PC-3 (cell line): ENCODE results near the gene ABLIM3. TPM values are rescaled to one million over a fixed set of nuclear protein-coding genes. Genes with fewer than 3 reads are reported as not detected.

Experiments used
- ATAC-seq: fragments of 200-7000 bp; cut with Tn5 transposase; 2 replicates; pipeline ENCODE4 v1.9.1; 2020; ENCODE audit warnings: mild to moderate bottlenecking, moderate library complexity
- BruUV-seq: library from RNA; stranded (reverse); fragments of 400-500 nt; replicated peaks from 2 replicates; lab custom pipeline; 2021; lab: Mats Ljungman, UMichigan
- CTCF ChIA-PET: fragments of 300-600 bp; sonication (Branson Sonifier 250); formaldehyde crosslinking; loops from one replicate; lab custom pipeline; 2022; ENCODE audit warnings: antibody characterized with exemption; lab: Charles Lee
- POLR2A ChIA-PET: fragments of 300-600 bp; sonication (Branson Sonifier 250); formaldehyde crosslinking; loops from one replicate; lab custom pipeline; 2022; ENCODE audit warnings: antibody characterized with exemption; ENCODE audit not compliant: unreplicated experiment; lab: Charles Lee
- DNase-seq: peaks from one replicate; pipeline ENCODE4 v3.0.0-alpha.2; 2015
- H2AFZ ChIP-seq: fragments of 300-600 bp; sonication (generic); 2 replicates; pipeline ENCODE4 v1.6.0; 2016; ENCODE audit warnings: antibody characterized with exemption, low read length
- H3F3A ChIP-seq: fragments of 300-600 bp; sonication (generic); one replicate; pipeline ENCODE4 v1.6.0; 2017; ENCODE audit warnings: antibody characterized with exemption, low read length, control low read depth, mild to moderate bottlenecking; ENCODE audit not compliant: unreplicated experiment
- H3K27ac ChIP-seq: fragments of 300-600 bp; sonication (generic); 2 replicates; pipeline ENCODE4 v1.5.1; 2016; ENCODE audit warnings: mild to moderate bottlenecking, low read length
- H3K27me3 ChIP-seq: fragments of 300-600 bp; sonication (generic); 2 replicates; pipeline ENCODE4 v1.6.1; 2016; ENCODE audit warnings: low read length, mixed read lengths
- H3K36me3 ChIP-seq: fragments of 300-600 bp; sonication (generic); 2 replicates; pipeline ENCODE4 v1.6.1; 2016; ENCODE audit warnings: low read depth, mixed run types, low read length, mixed read lengths
- H3K4me1 ChIP-seq: fragments of 300-600 bp; sonication (generic); 2 replicates; pipeline ENCODE4 v1.5.1; 2016; ENCODE audit warnings: low read length; ENCODE audit not compliant: insufficient read depth
- H3K4me2 ChIP-seq: fragments of 300-600 bp; sonication (generic); 2 replicates; pipeline ENCODE4 v1.6.0; 2016; ENCODE audit warnings: low read length
- H3K4me3 ChIP-seq: fragments of 300-600 bp; sonication (generic); 2 replicates; pipeline ENCODE4 v1.5.1; 2016; ENCODE audit warnings: mild to moderate bottlenecking, low read length, mixed read lengths
- H3K79me2 ChIP-seq: fragments of 300-600 bp; sonication (generic); 2 replicates; pipeline ENCODE4 v1.6.1; 2017; ENCODE audit warnings: low read length, mixed read lengths
- H3K9ac ChIP-seq: fragments of 300-600 bp; sonication (generic); 2 replicates; pipeline ENCODE4 v1.6.0; 2016; ENCODE audit warnings: mild to moderate bottlenecking, low read length
- H3K9me2 ChIP-seq: fragments of 300-600 bp; sonication (generic); replicated peaks from 2 replicates; pipeline ENCODE4 v1.6.1; 2016; ENCODE audit warnings: mixed run types, low read length, mixed read lengths
- H3K9me3 ChIP-seq: fragments of 300-600 bp; sonication (generic); 2 replicates; pipeline ENCODE4 v1.6.1; 2016; ENCODE audit warnings: low read length, mixed read lengths
- H4K20me1 ChIP-seq: fragments of 300-600 bp; sonication (generic); 2 replicates; pipeline ENCODE4 v1.6.1; 2016; ENCODE audit warnings: low read length, mixed read lengths
- EZH2 ChIP-seq: fragments of 300-600 bp; sonication (generic); IDR thresholded peaks from one replicate; pipeline ENCODE4 v1.6.1; 2017; ENCODE audit warnings: antibody characterized with exemption, mild to moderate bottlenecking, low read length; ENCODE audit not compliant: unreplicated experiment
- EZH2phosphoT487 ChIP-seq: fragments of 300-600 bp; sonication (generic); IDR thresholded peaks from 2 replicates; pipeline ENCODE4 v1.6.1; 2018; ENCODE audit warnings: mild to moderate bottlenecking, antibody characterized with exemption, low read length, borderline replicate concordance
- intact Hi-C: fragments of 100-400 bp; cut with micrococcal nuclease; formaldehyde crosslinking; loops from 2 replicates; pipeline ENCODE4 v1.9.0; 2023
- total RNA-seq: library from RNA; depleted of rRNA; stranded (reverse); fragments of >200 nt; gene quantifications from 2 replicates; pipeline ENCODE4 v1.2.3, GENCODE V29; 2014
- TF ChIP-seq, protein P1 (sequence below): fragments of 300-600 bp; sonication (generic); conservative IDR thresholded peaks from 2 replicates; pipeline ENCODE4 v1.5.1; 2017; ENCODE audit warnings: antibody characterized with exemption, low read depth, mild to moderate bottlenecking, low read length

ABLIM3 gene
- total RNA-seq, 1 experiment from 2014 or later, result 43.6 TPM

DNA sequence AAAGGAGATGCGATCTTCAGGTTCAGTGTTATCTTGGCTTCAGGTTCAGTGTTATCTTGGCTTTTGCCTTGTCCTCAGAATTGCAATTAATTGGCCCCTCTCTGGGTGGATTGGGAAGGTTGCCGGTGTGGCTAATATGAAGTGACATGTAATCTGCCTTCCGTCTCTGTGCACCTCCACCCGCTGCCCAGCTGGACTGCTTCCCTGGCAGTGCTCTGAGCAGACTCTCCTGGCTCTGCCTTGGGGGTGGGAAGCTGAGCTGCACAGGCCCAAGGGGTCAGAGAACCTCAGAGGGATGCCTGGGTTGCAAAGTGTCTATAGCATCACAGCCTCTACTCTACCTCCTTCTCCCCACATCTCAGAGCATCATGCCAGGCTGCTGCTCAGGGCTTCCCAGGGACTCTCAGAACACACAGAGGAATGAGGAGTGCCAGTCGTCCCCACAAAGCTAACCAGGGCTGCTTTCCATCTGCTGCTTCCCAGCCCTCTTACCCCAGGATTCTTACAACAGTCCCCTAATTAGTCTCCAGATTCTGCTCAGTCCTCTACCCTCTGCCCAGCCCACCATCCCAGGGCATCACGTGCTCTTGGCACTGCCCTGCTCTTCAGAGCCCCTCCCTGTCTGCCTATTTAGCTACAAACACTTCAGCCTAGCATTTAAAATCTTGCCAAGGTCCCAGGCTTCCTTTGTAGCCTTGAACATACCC lies 76.0 kb downstream of the ABLIM3 start:
- no TSS peak for BruUV-seq
- H3K27ac ChIP-seq, result no peak overlapping the region
- intact Hi-C loops, result no loop called here
- H3K4me3 ChIP-seq, result no peak overlapping the region
- no peak overlapping the region for H3K4me2 ChIP-seq
- no peaks in the 10 kb centered on the region for H3F3A ChIP-seq
- no peaks in the 10 kb centered on the region for H3K27me3 ChIP-seq
- ChIA-PET POLR2A (no interaction called here), CTCF (interaction anchor here (0.6 kb wide), 1 partner anchor 74 kb away, joined by 3 read pairs; no protein-coding TSS in a partner anchor)
- DNase-seq, result no peak
- no peak overlapping the region for H3K9ac ChIP-seq
- no peaks in the 10 kb centered on the region for H3K9me3 ChIP-seq
- no peaks in the 10 kb centered on the region for H3K79me2 ChIP-seq
- TF ChIP-seq EZH2 (no peak), EZH2phosphoT487 (no peak)
- TF ChIP-seq, protein P1, sequence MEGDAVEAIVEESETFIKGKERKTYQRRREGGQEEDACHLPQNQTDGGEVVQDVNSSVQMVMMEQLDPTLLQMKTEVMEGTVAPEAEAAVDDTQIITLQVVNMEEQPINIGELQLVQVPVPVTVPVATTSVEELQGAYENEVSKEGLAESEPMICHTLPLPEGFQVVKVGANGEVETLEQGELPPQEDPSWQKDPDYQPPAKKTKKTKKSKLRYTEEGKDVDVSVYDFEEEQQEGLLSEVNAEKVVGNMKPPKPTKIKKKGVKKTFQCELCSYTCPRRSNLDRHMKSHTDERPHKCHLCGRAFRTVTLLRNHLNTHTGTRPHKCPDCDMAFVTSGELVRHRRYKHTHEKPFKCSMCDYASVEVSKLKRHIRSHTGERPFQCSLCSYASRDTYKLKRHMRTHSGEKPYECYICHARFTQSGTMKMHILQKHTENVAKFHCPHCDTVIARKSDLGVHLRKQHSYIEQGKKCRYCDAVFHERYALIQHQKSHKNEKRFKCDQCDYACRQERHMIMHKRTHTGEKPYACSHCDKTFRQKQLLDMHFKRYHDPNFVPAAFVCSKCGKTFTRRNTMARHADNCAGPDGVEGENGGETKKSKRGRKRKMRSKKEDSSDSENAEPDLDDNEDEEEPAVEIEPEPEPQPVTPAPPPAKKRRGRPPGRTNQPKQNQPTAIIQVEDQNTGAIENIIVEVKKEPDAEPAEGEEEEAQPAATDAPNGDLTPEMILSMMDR, result no peak
- H2AFZ ChIP-seq, result no peak overlapping the region
- no peaks in the 10 kb centered on the region for H4K20me1 ChIP-seq
- ATAC-seq, result no peak
- H3K9me2 ChIP-seq, result no peaks in the 10 kb centered on the region
- 0 out of 2 replicates have a peak, but pooled peaks cover 3% of the 10 kb centered on the region for H3K36me3 ChIP-seq
- peaks cover 10% of the 10 kb centered on the region; the same call in 1 of the 2 replicates for H3K4me1 ChIP-seq

DNA sequence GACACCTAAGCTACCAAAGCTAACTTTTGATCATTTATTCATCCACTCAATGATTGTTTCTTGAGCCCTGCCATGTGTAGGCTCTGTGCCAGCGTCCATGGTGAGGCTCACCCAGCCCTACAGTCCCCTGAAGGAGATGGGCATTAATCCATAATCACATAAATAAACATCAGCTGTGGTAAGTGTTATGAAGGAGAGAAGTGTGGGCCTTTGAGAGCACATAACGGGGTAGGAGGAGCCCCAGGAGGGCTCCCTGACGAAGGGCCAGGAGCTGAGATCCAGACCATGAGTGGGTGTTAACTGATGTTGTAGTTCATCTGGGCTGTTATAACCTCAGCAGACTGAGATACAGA lies 76.5 kb downstream of the ABLIM3 start:
- Histone ChIP-seq H3K9me2 (no peaks in the 10 kb centered on the region), H3K4me1 (peaks cover 10% of the 10 kb centered on the region; the same call in 1 of the 2 replicates), H3K9ac (no peak overlapping the region), H2AFZ (no peak overlapping the region), H3K27me3 (no peaks in the 10 kb centered on the region), H3K27ac (no peak overlapping the region), H3K4me3 (no peak overlapping the region), H3F3A (no peaks in the 10 kb centered on the region), H3K79me2 (no peaks in the 10 kb centered on the region), H4K20me1 (no peaks in the 10 kb centered on the region), H3K36me3 (0 out of 2 replicates have a peak, but pooled peaks cover 3% of the 10 kb centered on the region), H3K4me2 (no peak overlapping the region), H3K9me3 (no peaks in the 10 kb centered on the region)
- ChIA-PET CTCF (interaction anchor here (0.6 kb wide), 1 partner anchor 74 kb away, joined by 3 read pairs; no protein-coding TSS in a partner anchor), POLR2A (no interaction called here)
- intact Hi-C loops, result no loop called here
- ATAC-seq (no peak), DNase-seq (no peak)
- no TSS peak for BruUV-seq
- no peak for TF ChIP-seq EZH2

DNA sequence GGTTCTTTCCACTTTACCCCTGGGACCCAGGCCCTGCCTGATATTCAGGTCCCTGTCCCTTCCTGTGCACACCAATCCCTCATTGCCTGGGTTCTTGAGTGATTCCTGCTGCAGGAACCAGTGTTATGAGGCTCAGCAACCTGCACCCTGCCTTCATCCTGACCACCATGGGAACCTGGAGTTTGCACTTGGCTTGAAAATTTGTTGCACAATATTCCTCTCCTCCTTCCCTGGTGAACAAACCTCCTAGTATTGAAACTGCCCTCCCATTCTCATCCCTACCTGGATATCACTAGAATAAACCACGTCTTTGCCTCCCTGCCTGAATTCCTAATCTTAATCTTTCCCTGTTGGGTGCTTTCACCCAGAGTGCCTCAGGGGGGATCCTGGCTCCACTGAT lies 78.3 kb downstream of the ABLIM3 start:
- ChIA-PET CTCF (no interaction called here), POLR2A (no interaction called here)

More for the DNA sequence above, 78.3 kb downstream of the ABLIM3 start:
- Histone ChIP-seq H4K20me1 (no peaks in the 10 kb centered on the region), H3K27me3 (no peaks in the 10 kb centered on the region), H3K9me3 (no peaks in the 10 kb centered on the region), H2AFZ (no peak overlapping the region), H3K4me2 (no peak overlapping the region), H3F3A (no peaks in the 10 kb centered on the region), H3K4me3 (no peak overlapping the region), H3K4me1 (peaks cover 10% of the 10 kb centered on the region; the same call in 1 of the 2 replicates), H3K9ac (no peak overlapping the region), H3K9me2 (no peaks in the 10 kb centered on the region), H3K27ac (no peak overlapping the region), H3K79me2 (no peaks in the 10 kb centered on the region), H3K36me3 (0 out of 2 replicates have a peak, but pooled peaks cover 3% of the 10 kb centered on the region)
- TF ChIP-seq EZH2 (no peak), EZH2phosphoT487 (no peak)
- TF ChIP-seq, protein P1, result no peak
- no TSS peak for BruUV-seq
- ATAC-seq, result no peak
- DNase-seq, result no peak
- intact Hi-C loops, result no loop called here
